GM18511 (cell line): ENCODE data around the gene PROSER1.
"Not testable (repeated sequence)": the region's sequence is repeated elsewhere in the genome, so short reads cannot be mapped to it uniquely, and the experiment has no call there.

Experiments used
- ATAC-seq: cut with Tn5 transposase; IDR thresholded peaks from one replicate; pipeline ENCODE4 v1.9.1; 2021; ENCODE audit warnings: mild to moderate bottlenecking, moderate library complexity; ENCODE audit not compliant: unreplicated experiment

The PROSER1 gene

GRCh38 chr13:39032150-39032549 lies 5.7 kb downstream of the PROSER1 start:
- no peak for ATAC-seq

GRCh38 chr13:39025433-39025839 lies 12.5 kb downstream of the PROSER1 start:
- no peak for ATAC-seq

GRCh38 chr13:39023761-39024160 lies 14.1 kb downstream of the PROSER1 start:
- ATAC-seq: no peak

- ATAC-seq: no peak
Measured at GRCh38 chr13:39023316-39023715, 14.6 kb downstream of the PROSER1 start.

GRCh38 chr13:39020853-39021462 lies 16.9 kb downstream of the PROSER1 start:
- ATAC-seq: no peak

GRCh38 chr13:39016787-39017186 lies 21.1 kb downstream of the PROSER1 start:
- ATAC-seq: peak; percentile 82

- peak; percentile 96 for ATAC-seq
Measured at GRCh38 chr13:39016087-39016486, 21.8 kb downstream of the PROSER1 start.

- ATAC-seq: no peak
Measured at GRCh38 chr13:39013462-39013861, 24.4 kb downstream of the PROSER1 start.

GRCh38 chr13:39012608-39013007 lies 25.3 kb downstream of the PROSER1 start:
- no peak for ATAC-seq

- ATAC-seq: not testable (repeated sequence)
Measured at GRCh38 chr13:39006371-39007111, 31.3 kb downstream of the PROSER1 start.

GRCh38 chr13:38998739-38999138 lies 39.1 kb downstream of the PROSER1 start:
- ATAC-seq: no peak

GRCh38 chr13:38993381-38993780 lies 44.5 kb downstream of the PROSER1 start:
- no peak for ATAC-seq

- no peak for ATAC-seq
Measured at GRCh38 chr13:38990693-38991092, 47.2 kb downstream of the PROSER1 start, which contains the start of gene STOML3. TSS of gene STOML3 (minus strand) at chr13:38990831. CDS start at chr13:38990721, 110 bp downstream.

- no peak for ATAC-seq
Measured at GRCh38 chr13:38981096-38981495, 56.8 kb downstream of the PROSER1 start.

GRCh38 chr13:38980750-38981078 lies 57.2 kb downstream of the PROSER1 start:
- no peak for ATAC-seq

GRCh38 chr13:38979891-38980749 lies 57.8 kb downstream of the PROSER1 start:
- no peak for ATAC-seq

GRCh38 chr13:38970380-38971051 lies 67.4 kb downstream of the PROSER1 start:
- ATAC-seq: no peak

GRCh38 chr13:38969187-38969586 lies 68.7 kb downstream of the PROSER1 start:
- ATAC-seq: no peak

GRCh38 chr13:38967446-38967845 lies 70.4 kb downstream of the PROSER1 start:
- no peak for ATAC-seq

GRCh38 chr13:38965281-38965680 lies 72.6 kb downstream of the PROSER1 start:
- ATAC-seq: no peak

GRCh38 chr13:38960175-38960574 lies 77.7 kb downstream of the PROSER1 start:
- ATAC-seq: no peak
